ENCODE data around the gene CCNB3. TPM values are rescaled to one million over a fixed set of nuclear protein-coding genes. Genes with fewer than 3 reads are reported as not detected.

CCNB3 gene
- polyA plus RNA-seq, 1 experiment, result 0.11 TPM

- TF ChIP-seq, protein P1, sequence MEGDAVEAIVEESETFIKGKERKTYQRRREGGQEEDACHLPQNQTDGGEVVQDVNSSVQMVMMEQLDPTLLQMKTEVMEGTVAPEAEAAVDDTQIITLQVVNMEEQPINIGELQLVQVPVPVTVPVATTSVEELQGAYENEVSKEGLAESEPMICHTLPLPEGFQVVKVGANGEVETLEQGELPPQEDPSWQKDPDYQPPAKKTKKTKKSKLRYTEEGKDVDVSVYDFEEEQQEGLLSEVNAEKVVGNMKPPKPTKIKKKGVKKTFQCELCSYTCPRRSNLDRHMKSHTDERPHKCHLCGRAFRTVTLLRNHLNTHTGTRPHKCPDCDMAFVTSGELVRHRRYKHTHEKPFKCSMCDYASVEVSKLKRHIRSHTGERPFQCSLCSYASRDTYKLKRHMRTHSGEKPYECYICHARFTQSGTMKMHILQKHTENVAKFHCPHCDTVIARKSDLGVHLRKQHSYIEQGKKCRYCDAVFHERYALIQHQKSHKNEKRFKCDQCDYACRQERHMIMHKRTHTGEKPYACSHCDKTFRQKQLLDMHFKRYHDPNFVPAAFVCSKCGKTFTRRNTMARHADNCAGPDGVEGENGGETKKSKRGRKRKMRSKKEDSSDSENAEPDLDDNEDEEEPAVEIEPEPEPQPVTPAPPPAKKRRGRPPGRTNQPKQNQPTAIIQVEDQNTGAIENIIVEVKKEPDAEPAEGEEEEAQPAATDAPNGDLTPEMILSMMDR (IDR thresholded peaks at IDR 0.05; ENCODE audit: insufficient read depth, low read depth, low read length), result no peak
- Histone ChIP-seq H3K4me3 (ENCODE audit: low read depth, low read length) (no peak overlapping the region), H3K36me3 (ENCODE audit: control insufficient read depth, insufficient read depth, low read length) (no peaks in the 10 kb centered on the region), H3K27me3 (ENCODE audit: control insufficient read depth, insufficient read depth, low read length) (no peaks in the 10 kb centered on the region)
- ChIA-PET POLR2A (no interaction called here), CTCF (no interaction called here)
- no peak for DNase-seq (ENCODE audit: low read depth)
Observed at GRCh38 chrX:50372966-50373365, 168.4 kb downstream of the CCNB3 start.

DNA sequence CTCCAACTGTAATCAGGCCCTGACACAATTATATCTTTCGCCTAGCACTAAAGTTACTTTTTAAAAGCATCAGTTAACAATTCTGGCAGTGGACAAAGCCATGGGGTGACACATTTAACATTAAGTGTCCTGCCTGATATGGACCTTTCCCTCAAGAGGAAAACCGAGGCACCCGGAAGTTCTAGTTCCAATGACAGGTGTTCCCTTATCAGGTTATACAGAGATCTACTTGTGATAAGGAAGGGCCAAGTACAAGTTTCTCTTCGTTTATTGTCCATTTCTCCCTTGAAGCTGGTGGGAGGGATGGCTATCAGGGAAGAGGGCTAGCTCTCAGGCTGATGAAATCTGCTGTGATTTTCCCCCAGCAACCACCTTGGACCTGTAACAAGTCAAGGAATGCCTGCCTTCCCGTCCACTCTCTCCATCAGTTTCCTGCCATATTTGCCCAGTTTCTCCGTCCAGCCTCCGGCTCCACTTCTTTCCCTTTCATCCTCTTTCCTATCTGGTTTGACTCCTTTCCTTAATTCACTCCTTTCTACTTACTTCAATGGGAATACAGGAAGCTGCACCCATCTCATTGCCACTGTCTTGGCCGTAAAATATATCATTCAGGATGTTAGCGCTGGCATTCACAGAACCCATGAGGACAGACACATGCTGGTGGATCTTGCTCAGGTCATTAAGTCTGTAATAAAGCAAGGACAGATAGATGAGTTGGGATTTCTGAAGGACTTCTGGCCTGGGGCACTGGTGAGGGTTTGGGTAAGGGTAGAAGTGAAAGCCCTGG is 171.1 kb downstream of the CCNB3 start:
- H3K36me3 ChIP-seq (ENCODE audit: control insufficient read depth, insufficient read depth, low read length), result no peaks in the 10 kb centered on the region
- H3K4me3 ChIP-seq (ENCODE audit: low read depth, low read length), result no peak overlapping the region
- DNase-seq (ENCODE audit: low read depth), result no peak
- no peaks in the 10 kb centered on the region for H3K27me3 ChIP-seq (ENCODE audit: control insufficient read depth, insufficient read depth, low read length)
- TF ChIP-seq, protein P1 (IDR thresholded peaks at IDR 0.05; ENCODE audit: insufficient read depth, low read depth, low read length), result no peak
- POLR2A ChIA-PET, result no interaction called here
- CTCF ChIA-PET, result no interaction called here

DNA sequence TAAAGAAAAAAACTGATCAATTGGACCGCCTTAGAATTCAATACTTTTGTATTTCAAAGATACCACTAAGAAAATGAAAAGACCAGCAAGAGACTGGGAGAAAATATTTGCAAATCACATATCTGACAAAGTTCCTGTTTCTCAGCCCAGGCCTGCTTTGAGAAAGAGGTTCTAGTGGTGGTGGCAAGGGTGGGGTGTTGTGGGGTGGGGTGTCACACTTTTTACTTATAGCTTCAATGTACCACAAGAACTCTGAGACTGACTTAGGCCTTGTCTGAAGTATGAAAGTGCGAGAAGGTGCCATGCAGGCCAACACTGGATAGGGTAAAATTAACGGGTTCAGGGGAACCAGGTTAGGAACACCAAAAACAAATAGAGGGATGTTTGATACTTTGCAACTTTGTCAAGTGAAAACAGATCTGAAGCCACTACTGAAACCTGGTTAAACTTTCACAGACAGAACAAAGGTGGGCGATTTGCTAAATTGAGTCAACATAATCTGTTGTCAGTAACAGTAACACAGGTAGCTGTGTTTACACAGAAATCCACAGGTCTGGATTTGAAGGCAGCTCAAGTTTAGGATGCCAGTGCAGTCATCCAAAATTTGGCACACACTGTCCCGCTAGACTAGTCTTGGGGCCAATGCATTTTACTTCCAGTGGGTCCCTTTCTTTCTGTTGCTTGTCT is 177.3 kb downstream of the CCNB3 start:
- H3K36me3 ChIP-seq (ENCODE audit: control insufficient read depth, insufficient read depth, low read length), result no peaks in the 10 kb centered on the region
- H3K4me3 ChIP-seq (ENCODE audit: low read depth, low read length), result no peak overlapping the region
- H3K27me3 ChIP-seq (ENCODE audit: control insufficient read depth, insufficient read depth, low read length), result no peaks in the 10 kb centered on the region
- POLR2A ChIA-PET, result no interaction called here
- CTCF ChIA-PET, result no interaction called here
- TF ChIP-seq, protein P1 (IDR thresholded peaks at IDR 0.05; ENCODE audit: insufficient read depth, low read depth, low read length), result no peak
- no peak for DNase-seq (ENCODE audit: low read depth)

DNA sequence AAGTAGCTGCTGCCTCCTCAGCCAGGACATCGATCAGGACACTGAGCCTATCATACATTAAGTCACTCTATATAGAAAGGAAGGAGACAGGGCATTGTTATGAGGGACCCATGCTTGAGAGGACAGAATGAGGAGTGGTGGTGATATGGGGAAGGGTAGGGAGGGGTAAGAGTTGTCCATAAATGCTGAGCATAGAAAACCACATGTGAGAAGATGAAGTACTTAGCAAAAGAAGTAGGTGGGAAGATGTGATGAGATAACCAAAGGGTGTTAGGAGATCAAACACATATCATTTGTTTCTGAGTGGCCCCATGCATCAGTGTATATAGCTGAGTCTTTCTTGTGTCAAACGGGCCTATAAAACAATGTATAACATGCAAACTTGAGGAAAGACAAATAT is 182.0 kb downstream of the CCNB3 start:
- Histone ChIP-seq H3K4me3 (ENCODE audit: low read depth, low read length) (no peak overlapping the region), H3K36me3 (ENCODE audit: control insufficient read depth, insufficient read depth, low read length) (no peaks in the 10 kb centered on the region), H3K27me3 (ENCODE audit: control insufficient read depth, insufficient read depth, low read length) (no peaks in the 10 kb centered on the region)
- TF ChIP-seq, protein P1 (IDR thresholded peaks at IDR 0.05; ENCODE audit: insufficient read depth, low read depth, low read length), result no peak
- POLR2A ChIA-PET, result no interaction called here
- CTCF ChIA-PET, result no interaction called here
- DNase-seq (ENCODE audit: low read depth), result no peak

DNA sequence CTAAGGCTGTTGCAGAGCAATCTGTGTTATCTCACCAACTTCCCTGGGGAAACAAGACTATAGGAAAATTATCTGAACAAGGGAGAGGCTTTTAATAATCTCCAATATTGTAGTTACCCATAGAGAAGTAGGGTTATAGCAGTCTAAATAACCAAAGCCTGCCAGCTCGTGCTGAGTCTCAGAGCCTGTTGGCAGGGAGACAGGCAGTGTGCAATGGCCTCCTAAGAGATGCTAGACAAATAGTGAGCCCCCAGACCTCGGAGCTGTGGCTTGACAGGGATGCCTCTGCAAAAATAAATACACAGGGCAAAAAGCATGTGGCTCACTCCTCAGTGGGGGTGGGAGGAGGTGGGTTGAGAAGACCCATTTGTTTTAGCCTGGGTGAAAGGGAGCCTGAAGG is 189.3 kb downstream of the CCNB3 start:
- Histone ChIP-seq H3K4me3 (ENCODE audit: low read depth, low read length) (no peak overlapping the region), H3K27me3 (ENCODE audit: control insufficient read depth, insufficient read depth, low read length) (no peaks in the 10 kb centered on the region), H3K36me3 (ENCODE audit: control insufficient read depth, insufficient read depth, low read length) (no peaks in the 10 kb centered on the region)
- TF ChIP-seq, protein P1 (IDR thresholded peaks at IDR 0.05; ENCODE audit: insufficient read depth, low read depth, low read length), result no peak
- DNase-seq (ENCODE audit: low read depth), result no peak
- ChIA-PET POLR2A (no interaction called here), CTCF (no interaction called here)

Small RNA genes lying within 50 kb of the gene (small RNA-seq; reads per million reads assigned to genes)
- gene PYY3 (ENCODE audit: insufficient read length, low read depth, low replicate concordance), result not detected
- gene RF00019 (ENCODE audit: insufficient read length, low read depth, low replicate concordance), result not detected

Other genes with a start within 250 kb of the CCNB3 start
- gene AKAP4, start 3.8 kb upstream of the CCNB3 start, polyA plus RNA-seq (2011; rRNA removed), result not detected in 2 replicates

All from BJ (cell line).